Fibroblast of pulmonary artery (primary cell): Measurements from ENCODE around the gene PPP1R12B.

Experiments
- DNase-seq: peaks from one replicate; pipeline ENCODE4 v3.0.0-alpha.2; 2010; ENCODE audit warnings: low read depth
- H3K4me3 ChIP-seq: replicated peaks from 2 replicates; pipeline ENCODE4 v1.5.1; 2011; ENCODE audit warnings: low read depth, mild to moderate bottlenecking, control low read depth, low read length, moderate library complexity
- CTCF ChIP-seq: IDR thresholded peaks from 2 replicates; pipeline ENCODE4 v1.5.1; 2011; ENCODE audit warnings: mild to moderate bottlenecking, control low read depth, low read length, inconsistent platforms; ENCODE audit errors: missing control alignments

Gene PPP1R12B

GRCh38 chr1:202310746-202311145, 37.8 kb upstream of the PPP1R12B start:
- no peak overlapping the region for H3K4me3 ChIP-seq
- DNase-seq, result no peak
- no peak for TF ChIP-seq CTCF

DNA sequence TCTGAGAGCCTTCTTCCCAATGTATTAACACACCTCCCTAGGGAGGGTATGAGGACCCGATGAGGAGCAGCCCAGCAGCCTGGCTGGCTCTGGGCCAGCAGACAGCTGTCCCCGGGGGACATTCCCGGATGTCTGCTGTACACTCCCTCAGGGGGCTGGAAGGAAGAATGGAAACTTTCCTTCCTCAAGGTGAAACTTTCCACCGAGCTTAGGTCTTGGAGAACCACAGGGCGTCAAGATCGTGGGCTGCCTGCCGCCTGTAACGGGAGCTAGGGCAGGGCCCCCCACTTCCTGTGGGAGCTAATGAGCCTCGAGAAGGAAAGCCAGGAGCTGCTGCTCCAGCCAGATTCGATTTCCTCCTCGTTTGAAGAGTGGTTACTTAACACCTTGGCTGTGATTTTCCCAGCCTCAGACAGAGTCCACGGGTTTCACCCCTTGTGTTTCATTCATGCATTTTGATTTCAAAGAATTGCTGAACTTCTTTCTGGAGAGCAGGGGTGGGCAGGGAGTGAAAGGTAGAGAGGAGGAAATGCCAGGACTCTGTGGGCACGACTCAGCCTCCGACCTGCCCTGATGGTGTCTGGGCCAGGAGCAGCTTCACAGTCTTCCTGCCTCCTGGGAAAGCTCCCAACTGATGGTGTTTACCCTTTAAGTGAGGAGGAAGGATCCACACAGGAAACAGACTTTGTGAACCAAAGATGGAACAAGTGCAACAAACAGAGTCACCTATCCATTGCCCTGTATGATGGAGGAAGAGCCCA, 36.4 kb upstream of the PPP1R12B start:
- no peak overlapping the region for H3K4me3 ChIP-seq
- peak; percentile 25 for DNase-seq
- TF ChIP-seq CTCF, result no peak

- peak; percentile 81 for DNase-seq
- H3K4me3 ChIP-seq, result no peak overlapping the region
- peak; percentile 99 for TF ChIP-seq CTCF
Observed at GRCh38 chr1:202315576-202316168, 32.8 kb upstream of the PPP1R12B start.

- no peak for TF ChIP-seq CTCF
- DNase-seq, result no peak
- H3K4me3 ChIP-seq, result no peak overlapping the region
Observed at GRCh38 chr1:202316186-202316585, 32.3 kb upstream of the PPP1R12B start.

GRCh38 chr1:202317941-202318925, 30.3 kb upstream of the PPP1R12B start:
- TF ChIP-seq CTCF, result no peak
- no peak overlapping the region for H3K4me3 ChIP-seq
- DNase-seq, result no peak

GRCh38 chr1:202319381-202320080, 29.0 kb upstream of the PPP1R12B start:
- no peak for TF ChIP-seq CTCF
- no peak overlapping the region for H3K4me3 ChIP-seq
- DNase-seq, result no peak
